ENCODE results near the gene VAT1L. TPM values are rescaled to one million over a fixed set of nuclear protein-coding genes. Genes with fewer than 3 reads are reported as not detected.

VAT1L gene
- total RNA-seq, 6 experiments from 2014 or later, result 0.19 to 0.64 (median 0.51) TPM; not detected in 1

DNA sequence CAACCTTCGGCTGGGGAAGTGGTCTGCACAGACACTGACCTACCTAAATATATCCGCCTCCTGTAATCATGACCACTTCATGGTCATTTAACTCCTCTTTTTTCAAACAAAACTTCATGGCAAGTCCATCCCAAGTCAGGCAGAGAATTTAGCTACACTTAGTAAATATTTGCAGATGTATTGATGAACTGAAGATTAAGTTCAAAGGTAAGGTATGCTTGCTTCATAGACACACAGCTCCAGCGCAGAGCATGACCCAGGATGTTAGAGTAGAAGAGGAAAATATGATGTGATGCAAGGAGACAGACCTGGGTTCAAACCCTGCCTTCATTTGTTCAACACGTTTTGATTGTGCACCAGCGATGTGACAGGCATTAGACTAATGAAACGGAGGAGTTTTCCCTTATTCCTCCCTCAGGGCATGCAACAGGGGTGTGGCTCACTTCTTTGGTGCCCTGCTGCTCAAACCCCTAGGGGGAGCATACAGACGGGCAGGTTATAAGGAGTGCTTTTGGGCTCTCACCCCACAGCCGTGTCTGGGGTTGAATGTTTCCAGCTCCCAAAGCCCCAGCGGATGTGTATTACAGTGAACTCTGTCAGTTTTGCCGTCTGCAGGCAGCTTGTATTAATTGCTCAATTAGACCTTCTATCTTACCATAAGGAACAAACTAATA lies 210.1 kb downstream of the VAT1L start:
- intact Hi-C loops (cut with DNase I), result no loop called here
- TF ChIP-seq POLR2A (IDR thresholded peaks at IDR 0.05), result no peak
- TF ChIP-seq, protein P1, sequence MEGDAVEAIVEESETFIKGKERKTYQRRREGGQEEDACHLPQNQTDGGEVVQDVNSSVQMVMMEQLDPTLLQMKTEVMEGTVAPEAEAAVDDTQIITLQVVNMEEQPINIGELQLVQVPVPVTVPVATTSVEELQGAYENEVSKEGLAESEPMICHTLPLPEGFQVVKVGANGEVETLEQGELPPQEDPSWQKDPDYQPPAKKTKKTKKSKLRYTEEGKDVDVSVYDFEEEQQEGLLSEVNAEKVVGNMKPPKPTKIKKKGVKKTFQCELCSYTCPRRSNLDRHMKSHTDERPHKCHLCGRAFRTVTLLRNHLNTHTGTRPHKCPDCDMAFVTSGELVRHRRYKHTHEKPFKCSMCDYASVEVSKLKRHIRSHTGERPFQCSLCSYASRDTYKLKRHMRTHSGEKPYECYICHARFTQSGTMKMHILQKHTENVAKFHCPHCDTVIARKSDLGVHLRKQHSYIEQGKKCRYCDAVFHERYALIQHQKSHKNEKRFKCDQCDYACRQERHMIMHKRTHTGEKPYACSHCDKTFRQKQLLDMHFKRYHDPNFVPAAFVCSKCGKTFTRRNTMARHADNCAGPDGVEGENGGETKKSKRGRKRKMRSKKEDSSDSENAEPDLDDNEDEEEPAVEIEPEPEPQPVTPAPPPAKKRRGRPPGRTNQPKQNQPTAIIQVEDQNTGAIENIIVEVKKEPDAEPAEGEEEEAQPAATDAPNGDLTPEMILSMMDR (IDR thresholded peaks at IDR 0.05), result no peak
- Histone ChIP-seq H3K27ac (no peak overlapping the region), H3K4me3 (no peak overlapping the region), H3K27me3 (no peaks in the 10 kb centered on the region), H3K9me3 (no peaks in the 10 kb centered on the region), H3K4me1 (no peaks in the 10 kb centered on the region), H3K36me3 (no peaks in the 10 kb centered on the region)
- DNase-seq, result no peak
- 30% methylated on average over 9 of the region's 10 CpGs for WGBS (ENCODE audit: insufficient coverage, low coverage, low lambda C conversion rate, missing lambda C conversion rate)
- no peak for ATAC-seq

DNA sequence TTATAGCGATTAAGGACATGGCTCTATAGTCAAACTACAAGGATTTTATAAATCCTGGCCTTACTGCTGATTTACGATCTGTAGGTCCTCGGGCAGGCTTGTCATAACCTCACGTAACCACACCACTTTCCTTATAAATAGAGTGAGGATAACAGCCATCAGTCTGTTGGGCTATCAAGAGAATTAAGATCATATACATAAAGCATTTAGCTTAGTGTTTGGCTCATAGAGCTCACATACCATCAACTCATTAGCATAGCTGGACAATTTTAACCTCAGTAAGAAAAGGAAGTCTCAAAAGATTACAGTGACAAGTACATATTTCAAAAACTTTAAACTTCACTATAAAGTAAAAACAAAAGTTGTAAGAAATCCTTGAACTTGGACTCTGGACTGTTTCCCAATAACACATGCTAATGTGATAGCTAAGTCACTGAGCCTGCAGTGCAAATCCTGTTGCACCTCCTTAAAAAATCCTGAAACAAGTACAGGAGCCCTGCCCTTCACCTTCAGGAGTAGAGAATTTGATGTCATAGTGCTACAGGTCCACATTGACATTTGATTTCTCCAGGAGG lies 213.2 kb downstream of the VAT1L start:
- Histone ChIP-seq H3K36me3 (no peaks in the 10 kb centered on the region), H3K4me3 (no peak overlapping the region), H3K9me3 (no peaks in the 10 kb centered on the region), H3K4me1 (no peaks in the 10 kb centered on the region), H3K27me3 (no peaks in the 10 kb centered on the region), H3K27ac (no peak overlapping the region)
- TF ChIP-seq, protein P1 (IDR thresholded peaks at IDR 0.05), result no peak
- TF ChIP-seq POLR2A (IDR thresholded peaks at IDR 0.05), result no peak
- ATAC-seq (no peak), DNase-seq (no peak)
- intact Hi-C loops (cut with DNase I), result no loop called here
- 62% methylated on average over 4 of the region's 4 CpGs for WGBS (ENCODE audit: insufficient coverage, low coverage, low lambda C conversion rate, missing lambda C conversion rate)

DNA sequence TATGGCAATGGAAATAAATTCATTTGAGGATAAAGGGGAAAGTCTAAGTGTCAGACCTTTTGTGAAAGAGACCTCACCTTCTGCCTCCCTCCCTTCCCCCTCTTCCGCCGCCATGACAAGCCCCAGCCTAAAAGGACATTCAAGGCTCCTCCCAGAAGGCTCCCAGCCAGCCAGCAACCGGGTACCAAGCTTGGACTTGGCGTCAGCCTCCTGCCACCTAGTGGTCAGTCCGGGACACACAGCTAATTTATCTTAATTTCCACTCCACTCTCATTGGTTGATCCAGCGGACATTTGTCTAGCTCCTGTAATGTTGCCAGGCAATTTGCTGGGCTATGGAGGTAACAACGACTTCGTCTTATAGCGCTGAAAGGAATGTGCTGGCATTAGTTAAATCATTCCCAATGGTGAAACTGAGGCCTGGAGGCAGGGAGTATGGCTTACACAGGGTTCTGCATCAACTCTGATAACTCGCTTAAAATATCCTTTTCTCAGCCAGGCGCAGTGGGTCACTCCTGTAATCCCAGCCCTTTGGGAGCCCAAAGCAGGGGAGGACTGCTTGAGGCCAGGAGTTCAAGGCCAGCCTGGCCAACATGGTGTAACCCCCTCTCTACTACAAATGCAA lies 214.7 kb downstream of the VAT1L start:
- Histone ChIP-seq H3K36me3 (no peaks in the 10 kb centered on the region), H3K27me3 (no peaks in the 10 kb centered on the region), H3K27ac (no peak overlapping the region), H3K4me1 (no peaks in the 10 kb centered on the region), H3K4me3 (no peak overlapping the region), H3K9me3 (no peaks in the 10 kb centered on the region)
- DNase-seq (peak; percentile 77 to 81 (median 78)), ATAC-seq (peak; percentile 94 to 99 (median 98))
- intact Hi-C loops (cut with DNase I), result no loop called here
- 9% methylated on average over 10 of the region's 11 CpGs for WGBS (ENCODE audit: insufficient coverage, low coverage, low lambda C conversion rate, missing lambda C conversion rate)
- TF ChIP-seq, protein P1 (IDR thresholded peaks at IDR 0.05), result peak; percentile 67 to 88 (median 84)
- no peak for TF ChIP-seq POLR2A (IDR thresholded peaks at IDR 0.05)

DNA sequence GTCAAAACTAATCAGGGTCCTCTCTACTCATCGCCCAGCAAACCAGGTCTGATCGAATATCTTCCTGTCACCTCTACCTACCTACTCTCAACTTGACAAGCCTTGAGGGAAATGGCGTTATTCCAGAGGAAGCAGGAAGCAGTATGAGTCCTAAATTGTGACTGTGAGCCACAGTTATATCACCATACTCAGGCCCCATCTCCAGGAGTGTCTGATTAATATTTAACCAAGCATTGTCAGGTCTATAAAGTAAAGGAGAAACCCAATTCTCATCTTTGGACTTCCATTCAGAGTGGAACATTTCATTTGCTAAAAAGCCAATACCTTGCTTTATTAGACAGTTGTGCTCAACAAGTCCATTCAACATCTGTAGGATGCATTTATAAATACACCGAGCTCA lies 216.2 kb downstream of the VAT1L start:
- 42% methylated on average over 3 of the region's 4 CpGs for WGBS (ENCODE audit: insufficient coverage, low coverage, low lambda C conversion rate, missing lambda C conversion rate)
- ATAC-seq, result no peak
- Histone ChIP-seq H3K36me3 (no peaks in the 10 kb centered on the region), H3K27me3 (no peaks in the 10 kb centered on the region), H3K27ac (no peak overlapping the region), H3K4me1 (no peaks in the 10 kb centered on the region), H3K4me3 (no peak overlapping the region), H3K9me3 (no peaks in the 10 kb centered on the region)
- TF ChIP-seq, protein P1 (IDR thresholded peaks at IDR 0.05), result no peak
- TF ChIP-seq POLR2A (IDR thresholded peaks at IDR 0.05), result no peak
- intact Hi-C loops (cut with DNase I), result no loop called here
- no peak for DNase-seq

Data from right lobe of liver (tissue), 6 donors.